Measurements from ENCODE around the gene STARD7.

DNA sequence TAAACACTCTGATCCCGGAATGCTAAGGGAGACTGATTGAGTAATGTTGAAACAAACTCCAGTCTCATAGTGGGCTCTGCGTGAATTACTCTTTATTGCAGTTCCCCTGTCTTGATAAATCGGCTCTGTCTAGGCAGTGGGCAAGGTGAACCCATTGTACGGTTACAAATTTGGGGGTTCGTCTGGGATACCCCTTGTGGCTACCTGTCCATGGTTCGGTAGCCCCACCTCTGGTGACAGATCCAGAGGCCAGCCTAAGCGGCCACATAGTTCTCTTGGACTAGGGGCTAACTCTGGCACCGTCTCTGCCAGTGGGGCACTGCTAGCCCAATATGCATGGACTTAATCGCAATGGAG, 1.1 kb upstream of the STARD7 start:
- TF ChIP-seq EZH2phosphoT487 (IDR thresholded peaks at IDR 0.05; ENCODE audit: borderline replicate concordance), result no peak
- TF ChIP-seq, protein P1, sequence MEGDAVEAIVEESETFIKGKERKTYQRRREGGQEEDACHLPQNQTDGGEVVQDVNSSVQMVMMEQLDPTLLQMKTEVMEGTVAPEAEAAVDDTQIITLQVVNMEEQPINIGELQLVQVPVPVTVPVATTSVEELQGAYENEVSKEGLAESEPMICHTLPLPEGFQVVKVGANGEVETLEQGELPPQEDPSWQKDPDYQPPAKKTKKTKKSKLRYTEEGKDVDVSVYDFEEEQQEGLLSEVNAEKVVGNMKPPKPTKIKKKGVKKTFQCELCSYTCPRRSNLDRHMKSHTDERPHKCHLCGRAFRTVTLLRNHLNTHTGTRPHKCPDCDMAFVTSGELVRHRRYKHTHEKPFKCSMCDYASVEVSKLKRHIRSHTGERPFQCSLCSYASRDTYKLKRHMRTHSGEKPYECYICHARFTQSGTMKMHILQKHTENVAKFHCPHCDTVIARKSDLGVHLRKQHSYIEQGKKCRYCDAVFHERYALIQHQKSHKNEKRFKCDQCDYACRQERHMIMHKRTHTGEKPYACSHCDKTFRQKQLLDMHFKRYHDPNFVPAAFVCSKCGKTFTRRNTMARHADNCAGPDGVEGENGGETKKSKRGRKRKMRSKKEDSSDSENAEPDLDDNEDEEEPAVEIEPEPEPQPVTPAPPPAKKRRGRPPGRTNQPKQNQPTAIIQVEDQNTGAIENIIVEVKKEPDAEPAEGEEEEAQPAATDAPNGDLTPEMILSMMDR (conservative IDR thresholded peaks at IDR 0.05; ENCODE audit: low read length), result no peak

Data from Loucy (cell line).